Psoas muscle (tissue), 8 donors: Measurements from ENCODE around the gene CTIF. TPM values are rescaled to one million over a fixed set of nuclear protein-coding genes. Genes with fewer than 3 reads are reported as not detected.

Experiments
- ATAC-seq, 4 donors: fragments of 200-7000 bp; cut with Tn5 transposase; one replicate each; pipeline ENCODE4 v1.9.1; 2020; ENCODE audit warnings: moderate library complexity in 3 of 4, mild to moderate bottlenecking in 2 of 4
- DNase-seq, 2 donors: peaks; one replicate each; pipeline ENCODE4 v3.0.0-alpha.2; 2020
- H3K27ac ChIP-seq: fragments of 200-600 bp; one replicate; pipeline ENCODE4 v1.8.0; 2022
- H3K27me3 ChIP-seq, 3 donors: fragments of 200-600 bp in 1 of 3; one replicate each; pipeline versions ENCODE4 v1.6.1 to v1.8.0; 2013 to 2022; ENCODE audit warnings: low read length in 2 of 3, mild to moderate bottlenecking in 2 of 3, moderate library complexity in 1 of 3; ENCODE audit not compliant: insufficient read depth in 3 of 3
- H3K36me3 ChIP-seq, 2 donors: fragments of 200-600 bp in 1 of 2; one replicate each; pipeline versions ENCODE4 v1.6.1 to v1.8.0; 2013 to 2022; ENCODE audit warnings: low read depth in 1 of 2, mild to moderate bottlenecking in 1 of 2, moderate library complexity in 1 of 2; ENCODE audit not compliant: insufficient read depth in 1 of 2
- H3K4me1 ChIP-seq: fragments of 200-600 bp; one replicate; pipeline ENCODE4 v1.8.0; 2022
- H3K4me3 ChIP-seq: fragments of 200-600 bp; one replicate; pipeline ENCODE4 v1.8.0; 2022; ENCODE audit warnings: mild to moderate bottlenecking
- H3K9me3 ChIP-seq: fragments of 200-600 bp; one replicate; pipeline ENCODE4 v1.8.0; 2022
- CTCF ChIP-seq: fragments of 200-600 bp; IDR thresholded peaks from one replicate; pipeline ENCODE4 v1.8.0; 2022; ENCODE audit warnings: antibody characterized with exemption
- WGBS, 3 donors: extraction: QIAGEN DNeasy Blood & Tissue Kit; methylation state at CpG; one replicate each; pipeline versions ENCODE4 v1.1.6 to v1.1.7; 2013; 5-methylcytosine and 5-hydroxymethylcytosine counted together
- intact Hi-C, 2 donors: fragments of 100-400 bp; cut with DNase I; formaldehyde crosslinking; loops; one replicate each; pipeline versions ENCODE4 v1.11.0 to v1.14.2; 2022
- polyA plus RNA-seq, 3 donors: library from polyadenylated mRNA; stranded (reverse); fragments of 200-250 nt; gene quantifications; one replicate each; pipeline ENCODE4 v1.2.3, GENCODE V29; 2013
- total RNA-seq, 4 donors: library from RNA; stranded (reverse); fragmentation: NEBNext Ultra II Directional in 2 of 4; extraction: Animal tissue kit (Norgen Biotek cat#: 25700) in 2 of 4; gene quantifications; one replicate each; pipeline versions ENCODE4 v1.2.1 to v1.2.4, GENCODE V29; 2021 to 2023
- donor health status: healthy with polysubstance abuse.
- donor health status: DM: no; HTN: no; CAD: no; lungs with moderate emphysema.
- donor health status: Bipolar disorder and iron deficiency.
- donor health status: healthy.
- donor health status: DM: yes; HTN: yes; CAD: no.
- donor health status: DM: no; HTN: no; CAD: no.
- donor health status: DM: no; HTN: no; CAD: no.
- donor health status: DM: yes; HTN: yes; CAD: no.

CTIF gene
- total and polyA plus RNA-seq, 7 donors, result 11.3 to 40.5 (median 26.9) TPM

GRCh38 chr18:48821845-48822244, 283.0 kb downstream of the CTIF start:
- peaks cover 7% of the 10 kb centered on the region for H3K4me1 ChIP-seq
- peaks cover 0 to 15% of the 10 kb centered on the region in 2 donors for H3K36me3 ChIP-seq
- no peaks in the 10 kb centered on the region for H3K27me3 ChIP-seq
- DNase-seq (no peak), ATAC-seq (no peak)
- intact Hi-C loops, result no loop called here
- peaks cover 7% of the 10 kb centered on the region for H3K9me3 ChIP-seq
- WGBS, 3 donors, result 65 to 80% (median 72%) methylated on average over 4 of the region's 4 CpGs
- no peak overlapping the region for H3K4me3 ChIP-seq
- TF ChIP-seq CTCF, result no peak
- no peak overlapping the region for H3K27ac ChIP-seq

- H3K27me3 ChIP-seq, result no peaks in the 10 kb centered on the region
- peaks cover 26% of the 10 kb centered on the region for H3K4me1 ChIP-seq
- DNase-seq, result peak in 1 of 2 donors; percentile 9
- no peak overlapping the region for H3K27ac ChIP-seq
- intact Hi-C loops, result no loop called here
- ATAC-seq, result no peak
- peaks cover 7% of the 10 kb centered on the region for H3K9me3 ChIP-seq
- H3K36me3 ChIP-seq, result peaks cover 0 to 4% of the 10 kb centered on the region in 2 donors
- no peak overlapping the region for H3K4me3 ChIP-seq
- TF ChIP-seq CTCF, result no peak
- 96 to 98% (median 96%) methylated on average over 14 of the region's 14 CpGs for WGBS, 3 donors
Observed at GRCh38 chr18:48824231-48824970, 285.6 kb downstream of the CTIF start.

- TF ChIP-seq CTCF, result no peak
- intact Hi-C loops, result loop anchor here in 1 of 2 donors (5.0 kb wide), 1 partner anchor 107 kb away; no protein-coding TSS in a partner anchor
- Histone ChIP-seq H3K4me3 (no peak overlapping the region), H3K4me1 (peaks cover 26% of the 10 kb centered on the region), H3K27ac (no peak overlapping the region), H3K9me3 (peaks cover 7% of the 10 kb centered on the region), H3K27me3 (no peaks in the 10 kb centered on the region), H3K36me3 (no peaks in the 10 kb centered on the region)
- 71 to 80% (median 77%) methylated on average over 6 of the region's 6 CpGs for WGBS, 3 donors
- DNase-seq (peak in 1 of 2 donors; percentile 41), ATAC-seq (no peak)
Observed at GRCh38 chr18:48825101-48825745, 286.4 kb downstream of the CTIF start.

GRCh38 chr18:48826271-48826670, 287.4 kb downstream of the CTIF start:
- Histone ChIP-seq H3K4me1 (peaks cover 26% of the 10 kb centered on the region), H3K4me3 (no peak overlapping the region), H3K27ac (no peak overlapping the region), H3K36me3 (no peaks in the 10 kb centered on the region), H3K9me3 (peaks cover 7% of the 10 kb centered on the region), H3K27me3 (no peaks in the 10 kb centered on the region)
- intact Hi-C loops, result loop anchor here in 1 of 2 donors (5.0 kb wide), 1 partner anchor 106 kb away; no protein-coding TSS in a partner anchor
- ATAC-seq (no peak), DNase-seq (peak in 1 of 2 donors; percentile 5)
- TF ChIP-seq CTCF, result no peak
- 90 to 95% (median 93%) methylated on average over 7 of the region's 7 CpGs for WGBS, 3 donors
